IMR-90 (cell line): ENCODE results near the gene ACY1. TPM values are rescaled to one million over a fixed set of nuclear protein-coding genes. Genes with fewer than 3 reads are reported as not detected.

Experiments
- ATAC-seq: fragments of 200-7000 bp; cut with Tn5 transposase; 2 replicates; pipeline ENCODE4 v1.9.1; 2020; ENCODE audit warnings: low read depth, mild to moderate bottlenecking, moderate library complexity
- BruUV-seq: library from RNA; stranded (reverse); fragments of 400-500 nt; replicated peaks from 2 replicates; lab custom pipeline; 2021; lab: Mats Ljungman, UMichigan
- CTCF ChIA-PET: fragments of 300-600 bp; formaldehyde crosslinking; extraction: SDS; loops from one replicate; lab custom pipeline; 2021; ENCODE audit warnings: antibody characterized with exemption; lab: Yijun Ruan, JAX
- POLR2A ChIA-PET: fragments of 300-600 bp; sonication (Branson Sonifier 250); formaldehyde crosslinking; loops from one replicate; lab custom pipeline; 2022; ENCODE audit warnings: antibody characterized with exemption; ENCODE audit not compliant: unreplicated experiment; lab: Charles Lee
- DNase-seq: peaks from one replicate; pipeline ENCODE4 v3.0.0; 2013
- H2AFZ ChIP-seq: replicated peaks from 2 replicates; pipeline ENCODE3; 2013; ENCODE audit warnings: low read length, mild to moderate bottlenecking; ENCODE audit not compliant: poor library complexity
- H2AK5ac ChIP-seq: 2 replicates; pipeline ENCODE4 v1.6.1; 2013; ENCODE audit warnings: low read depth, low read length, inconsistent platforms
- H2AK9ac ChIP-seq: replicated peaks from 2 replicates; pipeline ENCODE3; 2013; ENCODE audit warnings: mild to moderate bottlenecking, low read depth, low read length, moderate library complexity; ENCODE audit not compliant: poor library complexity
- H2BK120ac ChIP-seq: 2 replicates; pipeline ENCODE4 v1.6.1; 2013; ENCODE audit warnings: low read depth, low read length, inconsistent platforms
- H2BK15ac ChIP-seq: 3 replicates; pipeline ENCODE4 v1.6.1; 2013; ENCODE audit warnings: low read depth, low read length, inconsistent platforms
- H2BK20ac ChIP-seq: 2 replicates; pipeline ENCODE4 v1.6.1; 2013; ENCODE audit warnings: low read depth, mild to moderate bottlenecking, inconsistent platforms, low read length, moderate library complexity
- H2BK5ac ChIP-seq: 2 replicates; pipeline ENCODE4 v1.6.1; 2013; ENCODE audit warnings: mild to moderate bottlenecking, low read depth, low read length, inconsistent platforms; ENCODE audit not compliant: poor library complexity, severe bottlenecking
- H3K14ac ChIP-seq: replicated peaks from 2 replicates; pipeline ENCODE4 v1.6.1; 2013; ENCODE audit warnings: low read depth, low read length, inconsistent platforms
- H3K18ac ChIP-seq: 2 replicates; pipeline ENCODE4 v1.6.1; 2013; ENCODE audit warnings: low read depth, low read length, control low read depth
- H3K23ac ChIP-seq: 2 replicates; pipeline ENCODE4 v1.6.1; 2013; ENCODE audit warnings: low read depth, low read length, inconsistent platforms
- H3K27ac ChIP-seq: 2 replicates; pipeline ENCODE4 v1.5.1; 2013; ENCODE audit warnings: mild to moderate bottlenecking, control low read depth, low read length; ENCODE audit not compliant: insufficient read depth
- H3K27me3 ChIP-seq: 2 replicates; pipeline ENCODE4 v1.6.1; 2013; ENCODE audit warnings: low read length; ENCODE audit not compliant: control insufficient read depth, insufficient read depth
- H3K36me3 ChIP-seq: 2 replicates; pipeline ENCODE4 v1.6.1; 2013; ENCODE audit warnings: low read length, mixed read lengths; ENCODE audit not compliant: control insufficient read depth, insufficient read depth
- H3K4ac ChIP-seq: 2 replicates; pipeline ENCODE4 v1.6.1; 2013; ENCODE audit warnings: low read depth, low read length, inconsistent platforms
- H3K4me1 ChIP-seq: 2 replicates; pipeline ENCODE4 v1.6.1; 2013; ENCODE audit warnings: low read length, mixed read lengths; ENCODE audit not compliant: control insufficient read depth, insufficient read depth
- H3K4me2 ChIP-seq: 2 replicates; pipeline ENCODE4 v1.6.1; 2013; ENCODE audit warnings: low read depth, mild to moderate bottlenecking, control low read depth, low read length, moderate library complexity
- H3K4me3 ChIP-seq: 2 replicates; pipeline ENCODE4 v1.5.1; 2013; ENCODE audit warnings: low read depth, mild to moderate bottlenecking, control low read depth, low read length, moderate library complexity; ENCODE audit not compliant: insufficient read depth
- H3K56ac ChIP-seq: 2 replicates; pipeline ENCODE4 v1.6.1; 2013; ENCODE audit warnings: low read length, inconsistent platforms; ENCODE audit not compliant: insufficient read depth; ENCODE audit errors: extremely low read depth
- H3K79me1 ChIP-seq, 2 experiments: 2 replicates each; pipeline ENCODE4 v1.6.1; 2013; ENCODE audit warnings: low read length in 2 of 2, inconsistent platforms in 1 of 2, low read depth in 1 of 2
- H3K9ac ChIP-seq: 2 replicates; pipeline ENCODE4 v1.6.1; 2013; ENCODE audit warnings: low read depth, low read length, control low read depth
- H3K9me1 ChIP-seq: 2 replicates; pipeline ENCODE4 v1.6.1; 2013; ENCODE audit warnings: low read length, inconsistent platforms; ENCODE audit not compliant: insufficient read depth
- H3K9me3 ChIP-seq: 2 replicates; pipeline ENCODE4 v1.6.1; 2013; ENCODE audit warnings: low read length; ENCODE audit not compliant: control insufficient read depth, insufficient read depth
- H4K20me1 ChIP-seq: 2 replicates; pipeline ENCODE4 v1.6.1; 2013; ENCODE audit warnings: low read length, inconsistent platforms; ENCODE audit not compliant: insufficient read depth
- H4K5ac ChIP-seq: 2 replicates; pipeline ENCODE4 v1.6.1; 2013; ENCODE audit warnings: mild to moderate bottlenecking, low read depth, low read length, control low read depth
- H4K8ac ChIP-seq, 2 experiments: 2 replicates each; pipeline ENCODE4 v1.6.1; 2013; ENCODE audit warnings: low read depth in 2 of 2, low read length in 2 of 2, control low read depth in 1 of 2, inconsistent platforms in 1 of 2
- H4K91ac ChIP-seq: 2 replicates; pipeline ENCODE4 v1.6.1; 2013; ENCODE audit warnings: low read depth, low read length, inconsistent platforms; ENCODE audit not compliant: insufficient read depth
- CEBPB ChIP-seq: IDR thresholded peaks from 2 replicates; pipeline ENCODE4 v1.6.1; 2012; ENCODE audit warnings: low read depth, low read length, improper control_type of control experiment
- CHD1 ChIP-seq: IDR thresholded peaks from 2 replicates; pipeline ENCODE4 v1.6.1; 2012; ENCODE audit warnings: low read depth, low read length, improper control_type of control experiment
- FOS ChIP-seq: fragments of 150-350 bp; IDR thresholded peaks from 2 replicates; pipeline ENCODE4 v1.6.1; 2016; ENCODE audit warnings: low read depth, low read length
- MAFK ChIP-seq: IDR thresholded peaks from 2 replicates; pipeline ENCODE4 v1.6.1; 2012; ENCODE audit warnings: low read depth, low read length, improper control_type of control experiment
- MXI1 ChIP-seq: IDR thresholded peaks from 2 replicates; pipeline ENCODE4 v1.6.1; 2012; ENCODE audit warnings: low read depth, mild to moderate bottlenecking, low read length, moderate library complexity, borderline replicate concordance
- NFE2L2 ChIP-seq: fragments of 150-350 bp; IDR thresholded peaks from 2 replicates; pipeline ENCODE4 v1.6.1; 2016; ENCODE audit warnings: low read depth, mild to moderate bottlenecking, low read length
- RAD21 ChIP-seq: IDR thresholded peaks from 2 replicates; pipeline ENCODE4 v1.6.1; 2012; ENCODE audit warnings: low read length, improper control_type of control experiment
- WGBS, 2 experiments: methylation state at CpG; one replicate each; pipeline versions ENCODE4 v1.1.5 to v1.1.7; 2013; ENCODE audit warnings: missing lambda C conversion rate in 2 of 2; ENCODE audit not compliant: insufficient read length in 1 of 2; ENCODE audit errors: extremely low coverage in 2 of 2; 5-methylcytosine and 5-hydroxymethylcytosine counted together
- dilution Hi-C: fragments of 300-500 bp; cut with HindIII; formaldehyde crosslinking; loops from one replicate; pipeline ENCODE4 v1.14.3; 2018; ENCODE audit warnings: low sequenced_read_pairs; ENCODE audit not compliant: unreplicated experiment
- in situ Hi-C: fragments of 300-500 bp; cut with MboI; formaldehyde crosslinking; loops from 3 replicates; pipeline ENCODE4 v1.14.3; 2019; ENCODE audit warnings: low sequenced_read_pairs, inconsistent platforms, mixed read lengths
- intact Hi-C: fragments of 100-400 bp; cut with micrococcal nuclease; formaldehyde crosslinking; loops from 2 replicates; pipeline ENCODE4 v1.10.0; 2022
- polyA plus RNA-seq, 3 experiments: library from polyadenylated mRNA; depleted of rRNA; stranded (reverse); fragments of >200 nt; gene quantifications; 2 replicates each; pipeline ENCODE4 v1.2.3, GENCODE V29; 2012; ENCODE audit warnings: low replicate concordance in 1 of 3
- total RNA-seq: library from RNA; depleted of rRNA; stranded (reverse); fragments of >200 nt; gene quantifications from 2 replicates; pipeline ENCODE4 v1.2.3, GENCODE V29; 2012
- TF ChIP-seq, protein P1 (sequence below): fragments of 150-350 bp; IDR thresholded peaks from 2 replicates; pipeline ENCODE4 v1.6.1; 2017; ENCODE audit warnings: mild to moderate bottlenecking, antibody characterized with exemption, low read length, low read depth

ACY1 gene
- total and polyA plus RNA-seq, 2 of the 4 experiments (the other 2 are of a cell fraction), result 22.0 to 47.1 TPM

DNA sequence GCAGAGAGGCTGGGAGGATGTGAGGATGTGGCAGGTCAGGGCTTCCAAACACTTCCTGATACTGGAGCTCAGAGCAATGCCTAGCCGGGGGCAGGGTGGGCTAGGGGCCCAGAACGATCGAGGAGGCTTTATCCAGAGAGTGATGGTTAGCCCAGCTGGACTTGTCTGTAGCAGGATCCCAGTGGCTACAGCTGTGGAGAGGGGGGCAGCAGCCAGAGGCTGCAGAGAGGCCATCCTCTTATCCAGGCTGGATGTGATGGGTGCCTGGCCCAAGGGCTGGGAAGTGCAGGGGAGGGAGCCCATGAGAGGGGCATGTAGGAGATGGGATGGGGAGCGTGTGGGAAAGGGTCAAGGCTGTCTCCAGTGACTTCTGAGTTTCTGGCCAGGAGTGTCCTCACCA lies 36.5 kb upstream of the ACY1 start:
- H2AK5ac ChIP-seq, result no peak overlapping the region
- H3K23ac ChIP-seq, result no peak overlapping the region
- H2BK120ac ChIP-seq, result no peak overlapping the region
- H2BK20ac ChIP-seq, result no peak overlapping the region
- H3K27me3 ChIP-seq, result no peaks in the 10 kb centered on the region
- peaks cover 12% of the 10 kb centered on the region for H3K9me1 ChIP-seq
- no peak overlapping the region for H3K4me3 ChIP-seq
- POLR2A ChIA-PET, result no interaction called here
- H2BK5ac ChIP-seq, result no peak overlapping the region
- no peak overlapping the region for H2AK9ac ChIP-seq
- H3K56ac ChIP-seq, result no peak overlapping the region
- no peak overlapping the region for H3K14ac ChIP-seq
- no peak overlapping the region for H3K4me2 ChIP-seq
- no peak for ATAC-seq
- H4K5ac ChIP-seq, result no peak overlapping the region
- intact Hi-C loops, result no loop called here
- BruUV-seq, result no TSS peak
- no peak overlapping the region for H3K4ac ChIP-seq
- H3K9ac ChIP-seq, result no peak overlapping the region
- peaks cover 2% of the 10 kb centered on the region; the same call in 1 of the 2 replicates for H3K36me3 ChIP-seq
- CTCF ChIA-PET, result no interaction called here
- dilution Hi-C loops, result no loop called here
- no peak overlapping the region for H2BK15ac ChIP-seq
- in situ Hi-C loops, result loop anchor here (25.0 kb wide), 1 partner anchor 559 kb away; the partner anchor contains the start of genes MANF and RBM15B
- H4K91ac ChIP-seq, result no peak overlapping the region
- H3K18ac ChIP-seq, result no peak overlapping the region
- H3K27ac ChIP-seq, result no peak overlapping the region
- H3K79me1 ChIP-seq, result peaks cover 5 to 13% of the 10 kb centered on the region in 2 experiments; a peak in 2 of 4 replicates
- DNase-seq, result no peak
- TF ChIP-seq MXI1, result no peak
- TF ChIP-seq RAD21, result no peak
- no peak for TF ChIP-seq FOS
- TF ChIP-seq, protein P1, sequence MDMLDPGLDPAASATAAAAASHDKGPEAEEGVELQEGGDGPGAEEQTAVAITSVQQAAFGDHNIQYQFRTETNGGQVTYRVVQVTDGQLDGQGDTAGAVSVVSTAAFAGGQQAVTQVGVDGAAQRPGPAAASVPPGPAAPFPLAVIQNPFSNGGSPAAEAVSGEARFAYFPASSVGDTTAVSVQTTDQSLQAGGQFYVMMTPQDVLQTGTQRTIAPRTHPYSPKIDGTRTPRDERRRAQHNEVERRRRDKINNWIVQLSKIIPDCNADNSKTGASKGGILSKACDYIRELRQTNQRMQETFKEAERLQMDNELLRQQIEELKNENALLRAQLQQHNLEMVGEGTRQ, result no peak
- TF ChIP-seq CHD1, result no peak
- no peak for TF ChIP-seq NFE2L2
- no peak for TF ChIP-seq MAFK
- no peak for TF ChIP-seq CEBPB
- no CpG with 5 or more reads among the region's 4 CpGs for WGBS, 2 experiments
- no peaks in the 10 kb centered on the region for H4K20me1 ChIP-seq
- H3K9me3 ChIP-seq, result no peaks in the 10 kb centered on the region
- H4K8ac ChIP-seq, result no peak overlapping the region
- H2AFZ ChIP-seq, result no peak overlapping the region
- H3K4me1 ChIP-seq, result peaks cover 11% of the 10 kb centered on the region
